ENCODE results near the gene CAPZB.

CAPZB gene

DNA sequence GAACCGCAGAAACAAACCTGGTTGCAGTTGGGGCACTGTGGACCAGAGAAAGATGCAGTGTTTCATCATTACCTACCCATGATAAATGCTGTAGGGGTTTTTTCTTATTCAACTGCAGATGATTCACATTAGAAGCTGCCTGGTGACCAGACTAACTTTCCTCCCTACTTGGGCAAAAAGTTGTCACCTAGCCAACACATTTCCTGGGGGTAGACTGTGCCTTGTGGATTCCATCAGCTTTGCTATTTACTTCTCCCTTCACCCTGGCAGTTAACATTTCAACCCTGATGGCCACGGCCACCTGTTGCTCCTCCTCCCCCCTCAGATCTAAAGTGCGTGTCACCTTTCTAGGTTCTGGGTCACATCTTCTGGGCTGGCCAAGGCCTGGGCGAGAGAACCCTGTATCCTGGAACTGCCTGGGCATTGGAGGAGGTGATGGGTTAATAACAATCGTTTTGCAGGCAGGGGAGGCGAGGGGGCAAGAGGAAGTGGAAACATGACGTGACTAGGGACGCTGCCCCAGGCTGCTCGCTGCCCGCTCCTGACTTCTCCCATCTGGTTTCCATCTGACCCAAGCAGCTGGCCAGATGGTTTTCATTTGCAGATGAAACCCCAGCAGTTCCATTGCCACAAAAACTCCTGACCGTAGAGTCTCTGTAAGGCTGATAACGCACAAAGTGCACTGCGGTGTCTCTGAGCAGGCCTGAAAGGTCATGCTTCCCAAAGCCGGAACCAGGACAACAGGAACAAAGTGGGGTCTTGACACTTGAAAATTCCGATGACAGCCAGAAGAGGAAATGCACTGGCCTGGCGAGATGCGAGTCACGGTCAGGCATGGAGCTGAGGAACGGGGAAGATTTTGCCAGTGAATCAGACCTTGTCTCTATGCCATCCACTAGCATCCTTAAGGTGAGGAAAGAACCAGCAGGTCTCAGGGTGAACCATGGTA, 36.6 kb downstream of the CAPZB start:
- no peak for DNase-seq (ENCODE audit: low read depth in 2 of 2)

DNA sequence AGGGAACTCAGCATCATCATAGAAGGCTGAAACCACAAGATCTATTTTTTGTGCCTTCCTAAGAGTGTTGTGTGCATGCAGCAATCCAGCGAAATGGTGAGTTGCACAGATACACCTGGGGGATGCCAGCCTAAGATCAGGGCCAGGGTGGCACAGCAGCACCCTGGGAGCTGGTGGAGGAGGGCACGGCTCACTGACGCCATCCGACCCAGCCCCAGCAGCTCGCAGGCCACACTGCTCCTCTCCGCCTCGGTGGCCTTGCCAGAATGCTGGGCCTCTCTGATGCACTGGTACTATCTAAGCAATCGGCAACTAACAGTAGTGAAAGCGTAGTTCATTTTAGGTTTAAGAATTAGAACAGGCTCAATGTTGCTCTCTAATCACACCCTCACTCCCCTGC, 37.8 kb downstream of the CAPZB start:
- DNase-seq (ENCODE audit: low read depth in 2 of 2) = no peak

DNA sequence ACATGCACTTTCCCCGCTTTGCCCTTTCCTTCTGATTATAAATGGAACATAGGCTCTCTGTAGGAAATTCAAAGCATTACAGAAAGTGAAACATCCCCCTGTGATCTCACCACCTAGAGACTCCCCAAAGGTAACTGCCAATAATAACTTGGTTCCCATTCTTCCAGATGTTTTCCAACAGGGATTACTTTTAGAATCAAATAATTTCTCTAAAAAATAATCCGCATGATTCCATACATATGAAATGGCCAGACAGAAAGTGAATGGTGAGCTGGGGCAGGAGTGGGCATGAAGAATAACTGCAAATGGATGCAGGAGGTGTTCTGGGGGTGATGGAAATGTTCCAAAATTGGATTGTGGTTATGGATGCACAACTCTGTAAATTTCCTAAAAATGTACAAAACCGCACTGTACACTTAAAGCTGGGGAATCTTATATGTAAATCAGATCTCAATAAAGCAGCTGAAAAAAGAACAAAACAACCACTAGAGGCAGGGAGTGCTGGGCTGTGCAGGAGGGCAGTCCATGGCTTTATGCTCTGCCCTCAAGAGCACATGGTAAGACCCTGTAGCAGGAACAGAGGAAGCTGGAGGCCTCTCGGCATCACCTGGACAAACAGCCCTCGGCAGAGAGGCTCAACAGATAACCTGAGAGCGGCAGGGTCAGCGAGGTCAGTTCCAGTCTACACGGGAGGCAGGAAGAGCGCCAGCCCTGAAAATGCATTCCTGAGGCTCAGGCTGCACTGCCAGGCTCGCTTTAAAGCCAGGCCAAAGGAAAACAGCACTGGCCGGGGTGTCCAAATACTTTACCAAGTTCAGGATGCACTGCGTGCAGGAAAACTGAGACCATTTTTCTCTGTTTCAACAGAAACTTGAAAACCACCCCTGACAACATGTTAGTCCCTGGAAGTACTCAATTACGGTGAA, 39.7 kb downstream of the CAPZB start:
- DNase-seq (ENCODE audit: low read depth in 2 of 2) = no peak

DNA sequence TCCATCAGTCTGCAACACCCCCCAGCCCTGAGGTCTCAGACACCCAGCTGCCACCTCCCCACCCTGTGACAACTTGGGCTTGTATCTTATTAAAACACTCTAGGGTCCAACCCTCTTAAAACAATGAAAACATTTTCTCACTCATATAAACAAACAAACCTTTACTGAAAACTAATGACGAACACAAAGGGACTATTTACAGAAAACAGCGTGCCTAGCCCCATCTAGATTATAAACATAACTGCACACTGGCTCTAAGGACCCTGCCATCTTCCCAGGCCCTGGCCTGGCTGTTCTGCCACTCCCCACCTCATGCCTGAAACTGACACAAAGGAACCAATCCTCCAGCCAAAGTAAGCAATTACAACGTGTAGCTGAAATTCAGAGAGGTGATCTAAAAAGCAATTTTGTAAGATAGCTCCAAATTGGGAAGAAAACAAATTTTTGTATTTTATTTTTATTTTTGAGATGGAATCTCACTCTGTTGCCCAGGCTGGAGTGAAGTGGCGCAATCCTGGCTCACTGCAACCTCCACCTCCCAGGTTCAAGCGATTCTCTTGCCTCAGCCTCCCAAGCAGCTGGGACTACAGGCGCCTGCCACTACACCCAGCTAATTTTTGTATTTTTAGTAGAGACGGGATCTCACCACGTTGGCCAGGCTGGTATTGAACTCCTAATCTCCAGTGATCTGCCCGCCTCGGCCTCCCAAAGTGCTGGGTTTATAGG, 40.9 kb downstream of the CAPZB start:
- DNase-seq (ENCODE audit: low read depth in 2 of 2) = no peak

DNA sequence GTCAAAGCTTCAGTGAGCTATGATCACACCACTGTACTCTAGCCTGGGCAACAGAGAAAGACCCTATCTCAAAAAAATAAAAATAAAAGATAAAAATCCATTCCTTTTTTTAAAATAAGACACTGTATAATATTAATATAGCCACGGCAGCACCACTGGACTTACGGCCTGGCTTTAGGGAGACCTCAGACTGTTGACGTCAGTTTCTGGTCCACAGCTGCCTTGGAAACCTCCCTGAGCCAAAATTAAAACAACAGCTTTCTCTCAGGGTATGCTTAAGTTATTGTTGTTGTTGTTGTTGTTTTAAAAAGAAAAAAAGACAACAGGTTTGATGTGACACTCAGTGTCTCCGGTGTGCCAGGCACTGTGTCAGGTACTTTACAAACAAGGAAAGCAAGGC, 42.0 kb downstream of the CAPZB start:
- no peak for DNase-seq (ENCODE audit: low read depth in 2 of 2)

DNA sequence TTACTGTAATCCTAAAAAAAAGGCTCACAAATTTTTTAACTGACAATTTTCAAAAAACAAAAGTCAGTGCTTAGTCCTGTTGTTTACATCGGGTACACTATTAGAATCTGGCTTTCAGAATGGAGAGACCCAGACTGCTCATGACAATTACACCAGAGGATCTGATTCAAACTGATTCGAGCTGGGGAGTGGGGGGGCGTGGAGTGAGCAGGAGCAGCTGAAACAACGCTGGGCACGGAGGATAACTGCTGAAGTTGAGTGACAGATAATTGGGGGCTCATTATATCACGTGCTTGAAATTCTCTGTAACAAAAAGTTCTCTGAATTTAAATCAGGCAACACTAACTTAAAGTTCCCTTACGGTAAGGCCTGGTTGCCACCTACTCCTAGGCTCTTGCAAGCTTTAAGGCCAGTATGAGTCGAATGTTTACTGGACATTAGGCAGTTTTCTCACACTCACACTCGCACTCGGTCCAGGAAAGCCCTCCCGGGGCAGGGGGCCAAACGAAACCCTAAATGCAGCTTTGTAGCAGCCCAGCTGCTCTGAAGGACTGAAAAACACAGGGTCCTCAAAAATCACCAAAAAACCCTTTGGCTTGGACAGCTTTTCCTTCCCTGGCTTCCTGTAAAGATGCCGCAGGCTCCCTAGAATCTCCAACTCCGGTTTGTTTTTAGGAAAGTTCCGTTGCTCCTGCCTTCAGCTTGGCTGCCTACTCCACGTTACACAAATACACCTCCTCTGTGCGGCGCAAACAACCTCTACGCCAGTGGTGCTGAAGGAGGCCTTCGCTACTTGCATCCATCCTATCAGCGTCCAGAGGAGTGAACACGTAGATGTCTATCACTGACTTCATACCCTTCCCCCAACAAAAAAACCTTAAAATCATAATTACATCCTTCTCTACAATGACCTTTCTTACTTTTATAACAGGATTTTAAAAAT, 42.9 kb downstream of the CAPZB start:
- DNase-seq (ENCODE audit: low read depth in 2 of 2) = no peak

DNA sequence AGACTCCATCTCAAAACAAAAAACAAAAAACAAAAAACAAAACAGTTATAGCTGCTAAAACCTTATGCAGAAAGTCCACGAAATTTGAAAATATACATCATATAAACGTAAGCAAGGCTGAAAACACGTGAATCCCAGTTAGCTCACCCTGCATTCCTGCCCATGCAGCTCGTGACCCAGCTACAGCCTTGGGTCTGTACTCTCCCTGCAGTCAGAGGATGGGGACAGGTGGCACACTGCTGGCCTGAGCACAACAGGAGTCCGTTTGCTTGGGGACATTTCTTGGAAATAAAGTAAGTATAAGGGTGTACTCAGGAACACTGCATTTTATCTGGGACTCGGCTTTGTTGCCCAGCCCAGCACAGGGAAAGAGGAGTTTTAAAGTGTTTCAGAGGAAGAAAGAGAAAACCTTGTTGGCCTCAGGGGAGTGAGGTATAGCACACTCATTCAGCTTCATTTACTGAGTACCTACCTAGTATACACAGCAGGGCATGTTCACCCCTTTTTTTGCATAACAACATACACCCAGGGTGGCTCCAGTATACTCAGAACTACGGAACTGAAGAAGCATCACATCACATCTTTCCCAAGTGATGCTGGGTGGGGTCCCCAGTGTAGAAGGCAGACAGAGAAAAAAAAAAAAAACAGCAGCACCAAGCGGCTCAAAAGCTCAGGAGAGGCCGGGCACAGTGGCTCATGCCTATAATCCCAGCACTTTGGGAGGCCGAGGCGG, 44.1 kb downstream of the CAPZB start:
- DNase-seq (ENCODE audit: low read depth in 2 of 2) = no peak

DNA sequence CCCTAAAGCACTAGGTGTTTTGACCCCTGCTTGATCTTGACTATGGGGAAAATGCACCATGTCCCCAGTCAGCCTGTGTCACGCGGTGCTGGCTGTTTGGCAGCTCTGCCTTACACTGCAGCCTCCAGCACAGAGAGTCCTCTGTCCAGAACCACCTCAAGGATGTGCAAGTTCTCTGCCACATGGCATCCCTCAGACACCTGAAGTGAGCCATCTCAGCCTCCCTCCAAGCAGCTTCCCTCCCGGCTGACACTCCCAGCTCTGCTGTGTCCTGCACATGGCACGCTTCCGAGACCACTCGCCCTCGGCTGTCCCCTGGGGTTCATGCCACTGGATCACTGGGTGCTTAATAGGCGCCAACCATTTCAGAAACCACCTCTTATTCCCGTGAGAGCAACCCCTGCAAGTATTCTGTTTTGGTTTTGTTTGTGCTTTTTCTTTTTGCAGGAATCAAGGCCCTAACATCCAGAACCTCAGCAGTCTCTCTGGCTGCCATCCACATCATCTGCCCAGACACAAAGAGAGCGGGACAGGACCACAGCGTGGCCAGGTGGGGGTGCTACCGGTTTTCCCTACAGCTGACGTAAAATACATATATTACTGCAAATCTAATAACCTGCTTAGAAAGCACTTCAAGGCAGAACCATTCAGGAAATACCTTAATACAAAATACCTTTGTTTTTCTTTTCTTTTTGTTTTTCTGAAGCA, 45.7 kb downstream of the CAPZB start:
- DNase-seq (ENCODE audit: low read depth in 2 of 2) = no peak

DNA sequence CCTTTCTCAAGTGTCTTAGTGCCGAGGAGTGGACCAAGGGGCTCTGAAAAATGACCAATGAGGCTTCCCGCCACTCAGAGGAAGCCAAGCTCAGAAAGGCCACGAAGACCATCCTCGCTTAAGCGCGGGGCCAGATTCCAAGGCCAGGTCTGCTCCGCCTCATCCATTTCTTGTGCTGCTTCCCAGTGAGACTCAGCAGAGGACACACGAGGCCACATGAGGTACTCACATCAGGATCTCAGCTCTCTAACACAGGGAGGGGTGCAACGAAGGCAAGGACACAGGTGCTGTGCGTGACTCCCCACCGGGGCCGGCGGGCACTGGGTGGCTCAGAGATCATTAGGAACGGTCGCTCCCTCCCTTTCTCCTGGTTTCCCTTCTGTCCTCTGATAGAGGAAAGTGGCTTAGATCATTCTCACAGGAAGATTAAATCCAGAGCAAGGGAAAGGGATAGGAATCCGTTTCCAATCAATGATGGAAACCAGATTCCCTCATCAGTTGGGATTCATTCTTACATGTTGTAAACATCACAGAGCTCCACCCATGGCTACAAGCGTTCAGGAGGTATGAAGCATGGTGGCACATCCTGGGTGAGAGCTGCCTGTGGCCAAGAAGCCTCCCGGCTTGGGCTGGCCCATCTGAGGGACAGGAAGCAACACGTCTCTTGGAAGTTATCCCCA, 46.7 kb downstream of the CAPZB start:
- DNase-seq (ENCODE audit: low read depth in 2 of 2) = no peak

DNA sequence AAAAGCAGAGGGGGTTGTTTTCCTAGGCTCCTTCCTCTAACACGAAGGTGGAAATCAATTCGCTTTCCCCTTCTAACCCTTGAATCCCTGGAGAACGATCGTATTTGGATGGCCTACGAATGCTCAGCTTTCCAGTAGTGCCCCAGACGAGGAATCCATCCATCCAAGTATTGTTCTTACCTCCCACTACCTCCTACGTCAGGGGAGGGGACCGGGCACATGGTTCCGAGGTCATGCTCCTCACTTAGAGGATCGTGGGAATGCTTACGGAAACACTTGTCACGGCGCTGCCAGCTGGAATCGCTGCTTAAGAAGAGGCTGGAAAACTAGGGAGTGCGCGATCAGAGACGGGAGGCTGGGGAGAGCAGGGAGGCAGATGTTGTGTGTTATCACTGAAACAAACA, 47.4 kb downstream of the CAPZB start:
- DNase-seq (ENCODE audit: low read depth in 2 of 2) = no peak

DNA sequence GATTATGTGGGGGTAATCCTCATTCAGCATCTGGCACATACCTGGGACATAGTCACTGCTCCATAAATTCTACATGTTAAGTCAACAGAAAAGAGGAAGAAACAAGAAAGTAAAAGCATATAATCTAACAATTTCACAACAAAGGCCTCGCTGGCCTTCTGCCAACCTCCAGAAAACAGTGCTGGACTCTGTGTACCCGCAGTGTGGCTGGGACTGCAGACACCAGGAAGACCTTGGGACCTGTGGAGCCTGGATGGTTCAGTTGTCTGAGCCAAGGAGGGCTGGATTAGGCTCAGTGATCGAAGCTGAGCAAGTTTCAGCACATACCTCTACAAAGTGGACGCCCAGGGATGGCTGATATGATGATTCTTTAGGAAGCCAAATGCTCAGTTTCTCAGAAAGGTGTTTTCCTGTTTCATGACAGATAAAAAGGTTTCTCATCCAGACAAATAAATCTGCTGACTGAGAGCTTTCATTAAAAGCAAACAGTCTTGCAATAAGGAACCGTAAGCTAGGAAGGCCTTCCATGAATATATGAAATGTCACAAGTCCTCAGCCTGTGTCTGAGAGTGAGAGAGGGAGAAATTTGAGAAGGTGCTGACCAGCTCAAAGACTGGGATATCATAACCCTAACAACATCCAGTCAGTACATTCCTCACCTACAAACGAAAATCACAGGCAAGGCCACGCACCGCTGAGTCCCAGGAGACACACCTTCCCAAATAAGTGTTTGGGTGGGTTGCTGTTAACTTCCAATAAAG, 48.4 kb downstream of the CAPZB start:
- DNase-seq (ENCODE audit: low read depth in 2 of 2) = no peak

DNA sequence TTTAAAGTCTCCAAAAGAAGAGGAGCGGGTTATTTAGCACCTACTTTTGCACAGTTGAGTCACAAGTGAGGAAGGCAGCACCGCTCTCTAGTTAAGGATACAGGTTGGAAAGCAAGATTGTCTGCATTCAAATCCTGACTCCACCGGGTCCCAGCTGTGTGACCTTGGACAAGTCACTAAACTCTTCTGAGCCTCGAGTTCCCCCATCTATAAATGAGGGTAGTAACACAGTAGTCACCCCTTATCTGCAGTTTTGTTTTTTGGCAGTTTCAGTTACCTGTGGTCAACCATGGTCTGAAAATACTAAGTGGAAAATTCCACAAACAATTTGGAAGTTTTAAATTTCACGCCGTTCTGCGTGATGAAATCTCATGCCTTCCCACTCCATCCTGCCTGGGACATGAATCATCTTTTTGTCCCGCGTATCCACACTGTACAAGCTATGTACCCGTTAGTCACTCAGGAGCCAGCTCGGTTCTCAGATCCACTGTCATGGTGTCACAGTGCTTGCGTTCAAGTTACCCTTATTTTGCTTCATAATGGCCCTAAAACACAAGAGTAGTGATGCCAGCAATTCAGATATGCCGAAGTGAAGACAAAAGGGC, 49.4 kb downstream of the CAPZB start:
- no peak for DNase-seq (ENCODE audit: low read depth in 2 of 2)

DNA sequence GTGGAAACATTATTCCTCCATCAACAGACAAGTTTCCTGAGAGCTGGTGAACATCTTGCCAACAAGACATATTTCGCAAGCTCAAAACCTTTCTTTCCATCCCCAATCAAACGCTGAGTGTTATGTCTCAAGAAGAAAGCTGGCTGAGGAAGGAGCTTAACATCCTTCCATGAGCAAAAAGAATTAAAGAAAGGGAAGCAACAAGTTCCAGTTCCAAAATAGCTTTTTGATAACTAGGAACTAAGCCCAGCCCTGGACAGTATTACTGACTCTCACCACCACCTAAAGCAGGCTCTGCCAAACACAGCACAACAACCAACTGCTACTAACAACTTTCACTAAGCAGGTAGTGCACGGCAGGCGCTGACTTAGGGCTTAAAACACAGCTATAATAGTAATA, 50.2 kb downstream of the CAPZB start:
- no peak for DNase-seq (ENCODE audit: low read depth in 2 of 2)

DNA sequence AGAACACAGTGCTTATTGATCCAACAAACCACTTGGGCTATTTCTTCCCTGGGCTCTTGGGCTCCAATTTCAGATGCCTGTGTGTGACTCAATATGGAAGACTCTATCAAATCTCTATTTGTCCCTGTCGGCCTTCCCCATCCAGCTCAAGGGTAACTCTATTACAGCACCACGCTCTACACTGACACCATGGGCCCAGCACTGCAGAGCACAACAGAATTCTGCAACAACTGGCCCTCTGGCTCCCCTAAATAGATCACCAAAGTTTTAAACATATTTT, 51.7 kb downstream of the CAPZB start:
- DNase-seq (ENCODE audit: low read depth in 2 of 2) = no peak

DNA sequence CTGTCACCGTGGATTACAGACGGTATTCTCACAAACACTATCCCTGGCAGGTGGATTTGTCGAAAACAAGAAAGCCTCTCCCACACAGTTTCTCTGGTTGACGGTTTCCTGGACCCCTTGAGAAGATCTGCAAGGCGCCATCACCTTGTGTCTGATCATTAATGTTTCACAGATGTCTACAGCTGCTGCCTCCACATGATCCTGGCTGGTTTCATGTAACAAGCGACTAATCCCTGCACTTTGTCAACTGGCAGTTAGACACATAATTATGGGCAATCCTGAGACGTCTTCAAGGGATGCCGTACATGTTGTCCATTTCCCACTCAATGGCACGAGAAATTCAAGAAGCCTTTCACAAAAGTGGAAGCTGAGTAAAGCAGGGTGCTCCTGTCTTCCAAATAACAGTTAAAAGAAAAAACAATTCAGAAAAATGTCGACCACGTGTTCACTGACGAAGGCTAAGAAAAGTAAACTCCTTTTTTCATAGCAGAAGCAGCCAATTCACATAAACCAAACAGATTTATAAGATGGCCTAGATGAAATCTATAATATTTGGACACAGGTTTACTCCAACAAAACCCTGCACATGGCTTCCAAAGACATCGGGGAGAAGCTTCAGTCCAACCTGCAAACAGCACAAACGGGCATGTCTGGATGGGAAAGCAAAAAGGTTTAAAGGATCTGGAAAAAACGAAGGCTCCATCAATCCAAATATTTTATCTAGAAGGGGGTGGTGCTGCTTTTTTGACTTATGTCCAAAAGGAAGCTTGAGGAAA, 52.2 kb downstream of the CAPZB start:
- no peak for DNase-seq (ENCODE audit: low read depth in 2 of 2)

DNA sequence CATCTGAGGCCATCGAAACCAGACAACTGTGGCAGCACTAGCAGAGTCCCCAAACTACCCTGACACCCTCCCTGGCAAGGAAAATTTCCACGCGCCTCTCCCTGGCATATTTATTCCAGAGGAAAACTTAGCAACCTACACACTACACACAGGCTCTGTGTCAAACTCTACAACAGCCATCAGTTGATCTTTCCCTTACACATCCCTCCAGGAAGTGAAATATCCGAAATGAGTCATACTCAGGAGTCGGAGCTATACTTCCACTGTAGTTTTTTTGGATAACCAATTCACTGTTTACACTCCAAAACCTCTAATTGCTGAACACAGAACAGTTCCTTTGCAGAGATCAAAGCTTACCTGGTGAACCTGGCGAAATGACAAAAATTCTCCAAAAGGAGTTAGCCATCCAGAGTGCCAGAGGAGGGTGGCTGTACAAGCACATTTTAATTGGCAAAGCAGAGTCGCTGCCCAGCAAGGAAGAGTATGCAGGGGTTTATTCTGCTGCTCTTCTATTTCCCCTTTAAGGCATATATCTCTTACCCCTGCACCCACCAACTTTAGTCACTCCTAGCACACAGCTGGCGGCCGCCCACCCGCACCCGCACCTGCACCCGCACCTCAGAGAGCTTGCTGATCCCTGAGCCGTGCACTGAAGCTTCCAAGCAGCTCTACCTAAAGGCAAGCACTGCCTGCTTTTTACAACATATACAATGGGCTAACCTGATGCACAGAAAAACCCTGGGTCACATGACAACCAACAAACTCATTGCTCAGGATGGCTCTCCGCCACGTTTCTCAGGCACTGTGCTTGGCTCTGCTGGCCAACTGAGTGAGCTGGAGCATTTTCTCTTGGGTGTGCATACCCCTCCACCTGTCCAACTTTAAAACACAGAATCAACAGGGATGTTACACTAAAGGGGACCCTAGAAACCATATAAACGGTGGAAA, 54.9 kb downstream of the CAPZB start:
- DNase-seq (ENCODE audit: low read depth in 2 of 2) = no peak
